ENCODE data around the gene NPLOC4.

NPLOC4 gene

GRCh38 chr17:81518785-81519283 is 118.1 kb downstream of the NPLOC4 start (continued):
- TF ChIP-seq ZNF280C (tag by site-specific recombination; IDR thresholded peaks at IDR 0.05) (no peak), PBX3 (CRISPR knock-in tag; IDR thresholded peaks at IDR 0.05) (peak; percentile 55; the same call in 1 of the 2 replicates), BCL11A (tag by site-specific recombination; IDR thresholded peaks at IDR 0.05; ENCODE audit: low read depth) (0 out of 2 replicates have a peak, but pooled peaks have one; percentile 34), ZNF16 (tag by site-specific recombination; IDR thresholded peaks at IDR 0.05; ENCODE audit: low read depth) (no peak), ZNF548 (tag by site-specific recombination; IDR thresholded peaks at IDR 0.05) (no peak), ZBTB20 (tag by site-specific recombination; IDR thresholded peaks at IDR 0.05) (0 out of 2 replicates have a peak, but pooled peaks have one; percentile 49), PATZ1 (tag by site-specific recombination; IDR thresholded peaks at IDR 0.05) (peak; percentile 34; the same call in 1 of the 2 replicates), ZNF202 (tag by site-specific recombination; IDR thresholded peaks at IDR 0.05; ENCODE audit: borderline replicate concordance) (no peak), ZNF654 (tag by site-specific recombination; IDR thresholded peaks at IDR 0.05; ENCODE audit: low read depth) (no peak), YY1 (tag by site-specific recombination; IDR thresholded peaks at IDR 0.05) (no peak), ZFHX2 (tag by site-specific recombination; conservative IDR thresholded peaks at IDR 0.05) (peak; percentile 40), REST (tag by site-specific recombination; IDR thresholded peaks at IDR 0.05) (no peak), ZNF48 (tag by site-specific recombination; IDR thresholded peaks at IDR 0.05) (no peak), ZBTB26 (tag by site-specific recombination; optimal IDR thresholded peaks at IDR 0.05) (peak; percentile 56), ZNF621 (tag by site-specific recombination; IDR thresholded peaks at IDR 0.05) (no peak), ZNF18 (tag by site-specific recombination; IDR thresholded peaks at IDR 0.05) (no peak), KLF9 (tag by site-specific recombination; IDR thresholded peaks at IDR 0.05; ENCODE audit: low read depth) (peak; percentile 63; the same call in 1 of the 2 replicates), ZNF692 (tag by site-specific recombination; IDR thresholded peaks at IDR 0.05) (no peak), WT1 (tag by site-specific recombination; IDR thresholded peaks at IDR 0.05) (no peak), PRDM1 (tag by site-specific recombination; IDR thresholded peaks at IDR 0.05) (no peak), KLF8 (tag by site-specific recombination; IDR thresholded peaks at IDR 0.05) (peak; percentile 40; the same call in 1 of the 2 replicates), ZNF426 (tag by site-specific recombination; IDR thresholded peaks at IDR 0.05) (no peak), MZF1 (tag by site-specific recombination; IDR thresholded peaks at IDR 0.05; ENCODE audit: borderline replicate concordance) (no peak), ZNF335 (tag by site-specific recombination; conservative IDR thresholded peaks at IDR 0.05) (no peak), IKZF3 (tag by site-specific recombination; IDR thresholded peaks at IDR 0.05) (no peak), ZNF416 (tag by site-specific recombination; IDR thresholded peaks at IDR 0.05) (no peak), ZXDB (tag by site-specific recombination; IDR thresholded peaks at IDR 0.05) (no peak)

Data from HEK293 (cell line).